ENCODE data around the gene NARF. TPM values are rescaled to one million over a fixed set of nuclear protein-coding genes. Genes with fewer than 3 reads are reported as not detected.

NARF gene
- total and polyA plus RNA-seq, 2 experiments from 2014 or later: 66.1 to 67.1 TPM

DNA sequence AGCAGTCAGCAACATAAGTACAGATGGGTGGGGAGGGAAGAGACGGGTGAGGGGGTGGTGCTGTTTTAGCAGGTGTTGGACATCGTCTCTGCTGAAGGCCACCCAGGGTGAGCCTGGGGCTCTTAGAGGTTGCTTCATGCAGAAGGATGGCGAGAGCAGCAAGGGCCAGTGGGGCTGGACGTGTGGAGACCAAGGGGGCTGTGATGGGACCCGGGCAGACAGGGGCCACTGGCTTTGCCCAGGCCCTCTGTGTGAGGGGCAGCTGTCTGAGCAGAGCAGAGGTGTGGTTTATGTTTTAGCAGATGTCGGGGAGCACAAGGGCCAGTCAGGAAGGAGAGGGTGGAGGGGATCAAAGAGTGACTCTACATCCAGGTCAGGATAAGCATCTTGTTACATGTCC lies 4.8 kb downstream of the NARF start:
- ATAC-seq: no peak
- no peak overlapping the region for H3K4me2 ChIP-seq
- TF ChIP-seq CREB1 (CRISPR knock-in tag; IDR thresholded peaks at IDR 0.05; ENCODE audit: low read depth) (no peak), POLR2AphosphoS5 (IDR thresholded peaks at IDR 0.05; ENCODE audit: low read depth) (no peak), EZH2phosphoT487 (IDR thresholded peaks at IDR 0.05; ENCODE audit: unreplicated experiment) (no peak), NANOG (IDR thresholded peaks at IDR 0.05; ENCODE audit: borderline replicate concordance) (no peak), STAT1 (IDR thresholded peaks at IDR 0.05; ENCODE audit: unreplicated experiment) (no peak), ZNF114 (CRISPR knock-in tag; IDR thresholded peaks at IDR 0.05) (no peak), ZNF331 (CRISPR knock-in tag; IDR thresholded peaks at IDR 0.05; ENCODE audit: low read depth) (no peak), EZH2 (IDR thresholded peaks at IDR 0.05; ENCODE audit: low read depth, unreplicated experiment) (no peak), JUNB (IDR thresholded peaks at IDR 0.05; ENCODE audit: unreplicated experiment) (no peak)
- TF ChIP-seq, protein P1, sequence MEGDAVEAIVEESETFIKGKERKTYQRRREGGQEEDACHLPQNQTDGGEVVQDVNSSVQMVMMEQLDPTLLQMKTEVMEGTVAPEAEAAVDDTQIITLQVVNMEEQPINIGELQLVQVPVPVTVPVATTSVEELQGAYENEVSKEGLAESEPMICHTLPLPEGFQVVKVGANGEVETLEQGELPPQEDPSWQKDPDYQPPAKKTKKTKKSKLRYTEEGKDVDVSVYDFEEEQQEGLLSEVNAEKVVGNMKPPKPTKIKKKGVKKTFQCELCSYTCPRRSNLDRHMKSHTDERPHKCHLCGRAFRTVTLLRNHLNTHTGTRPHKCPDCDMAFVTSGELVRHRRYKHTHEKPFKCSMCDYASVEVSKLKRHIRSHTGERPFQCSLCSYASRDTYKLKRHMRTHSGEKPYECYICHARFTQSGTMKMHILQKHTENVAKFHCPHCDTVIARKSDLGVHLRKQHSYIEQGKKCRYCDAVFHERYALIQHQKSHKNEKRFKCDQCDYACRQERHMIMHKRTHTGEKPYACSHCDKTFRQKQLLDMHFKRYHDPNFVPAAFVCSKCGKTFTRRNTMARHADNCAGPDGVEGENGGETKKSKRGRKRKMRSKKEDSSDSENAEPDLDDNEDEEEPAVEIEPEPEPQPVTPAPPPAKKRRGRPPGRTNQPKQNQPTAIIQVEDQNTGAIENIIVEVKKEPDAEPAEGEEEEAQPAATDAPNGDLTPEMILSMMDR (conservative IDR thresholded peaks at IDR 0.05; ENCODE audit: low read depth in 2 of 2): no peak
- TF ChIP-seq, protein P2, sequence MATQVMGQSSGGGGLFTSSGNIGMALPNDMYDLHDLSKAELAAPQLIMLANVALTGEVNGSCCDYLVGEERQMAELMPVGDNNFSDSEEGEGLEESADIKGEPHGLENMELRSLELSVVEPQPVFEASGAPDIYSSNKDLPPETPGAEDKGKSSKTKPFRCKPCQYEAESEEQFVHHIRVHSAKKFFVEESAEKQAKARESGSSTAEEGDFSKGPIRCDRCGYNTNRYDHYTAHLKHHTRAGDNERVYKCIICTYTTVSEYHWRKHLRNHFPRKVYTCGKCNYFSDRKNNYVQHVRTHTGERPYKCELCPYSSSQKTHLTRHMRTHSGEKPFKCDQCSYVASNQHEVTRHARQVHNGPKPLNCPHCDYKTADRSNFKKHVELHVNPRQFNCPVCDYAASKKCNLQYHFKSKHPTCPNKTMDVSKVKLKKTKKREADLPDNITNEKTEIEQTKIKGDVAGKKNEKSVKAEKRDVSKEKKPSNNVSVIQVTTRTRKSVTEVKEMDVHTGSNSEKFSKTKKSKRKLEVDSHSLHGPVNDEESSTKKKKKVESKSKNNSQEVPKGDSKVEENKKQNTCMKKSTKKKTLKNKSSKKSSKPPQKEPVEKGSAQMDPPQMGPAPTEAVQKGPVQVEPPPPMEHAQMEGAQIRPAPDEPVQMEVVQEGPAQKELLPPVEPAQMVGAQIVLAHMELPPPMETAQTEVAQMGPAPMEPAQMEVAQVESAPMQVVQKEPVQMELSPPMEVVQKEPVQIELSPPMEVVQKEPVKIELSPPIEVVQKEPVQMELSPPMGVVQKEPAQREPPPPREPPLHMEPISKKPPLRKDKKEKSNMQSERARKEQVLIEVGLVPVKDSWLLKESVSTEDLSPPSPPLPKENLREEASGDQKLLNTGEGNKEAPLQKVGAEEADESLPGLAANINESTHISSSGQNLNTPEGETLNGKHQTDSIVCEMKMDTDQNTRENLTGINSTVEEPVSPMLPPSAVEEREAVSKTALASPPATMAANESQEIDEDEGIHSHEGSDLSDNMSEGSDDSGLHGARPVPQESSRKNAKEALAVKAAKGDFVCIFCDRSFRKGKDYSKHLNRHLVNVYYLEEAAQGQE (IDR thresholded peaks at IDR 0.05; ENCODE audit: unreplicated experiment): no peak
- TF ChIP-seq, protein P3, sequence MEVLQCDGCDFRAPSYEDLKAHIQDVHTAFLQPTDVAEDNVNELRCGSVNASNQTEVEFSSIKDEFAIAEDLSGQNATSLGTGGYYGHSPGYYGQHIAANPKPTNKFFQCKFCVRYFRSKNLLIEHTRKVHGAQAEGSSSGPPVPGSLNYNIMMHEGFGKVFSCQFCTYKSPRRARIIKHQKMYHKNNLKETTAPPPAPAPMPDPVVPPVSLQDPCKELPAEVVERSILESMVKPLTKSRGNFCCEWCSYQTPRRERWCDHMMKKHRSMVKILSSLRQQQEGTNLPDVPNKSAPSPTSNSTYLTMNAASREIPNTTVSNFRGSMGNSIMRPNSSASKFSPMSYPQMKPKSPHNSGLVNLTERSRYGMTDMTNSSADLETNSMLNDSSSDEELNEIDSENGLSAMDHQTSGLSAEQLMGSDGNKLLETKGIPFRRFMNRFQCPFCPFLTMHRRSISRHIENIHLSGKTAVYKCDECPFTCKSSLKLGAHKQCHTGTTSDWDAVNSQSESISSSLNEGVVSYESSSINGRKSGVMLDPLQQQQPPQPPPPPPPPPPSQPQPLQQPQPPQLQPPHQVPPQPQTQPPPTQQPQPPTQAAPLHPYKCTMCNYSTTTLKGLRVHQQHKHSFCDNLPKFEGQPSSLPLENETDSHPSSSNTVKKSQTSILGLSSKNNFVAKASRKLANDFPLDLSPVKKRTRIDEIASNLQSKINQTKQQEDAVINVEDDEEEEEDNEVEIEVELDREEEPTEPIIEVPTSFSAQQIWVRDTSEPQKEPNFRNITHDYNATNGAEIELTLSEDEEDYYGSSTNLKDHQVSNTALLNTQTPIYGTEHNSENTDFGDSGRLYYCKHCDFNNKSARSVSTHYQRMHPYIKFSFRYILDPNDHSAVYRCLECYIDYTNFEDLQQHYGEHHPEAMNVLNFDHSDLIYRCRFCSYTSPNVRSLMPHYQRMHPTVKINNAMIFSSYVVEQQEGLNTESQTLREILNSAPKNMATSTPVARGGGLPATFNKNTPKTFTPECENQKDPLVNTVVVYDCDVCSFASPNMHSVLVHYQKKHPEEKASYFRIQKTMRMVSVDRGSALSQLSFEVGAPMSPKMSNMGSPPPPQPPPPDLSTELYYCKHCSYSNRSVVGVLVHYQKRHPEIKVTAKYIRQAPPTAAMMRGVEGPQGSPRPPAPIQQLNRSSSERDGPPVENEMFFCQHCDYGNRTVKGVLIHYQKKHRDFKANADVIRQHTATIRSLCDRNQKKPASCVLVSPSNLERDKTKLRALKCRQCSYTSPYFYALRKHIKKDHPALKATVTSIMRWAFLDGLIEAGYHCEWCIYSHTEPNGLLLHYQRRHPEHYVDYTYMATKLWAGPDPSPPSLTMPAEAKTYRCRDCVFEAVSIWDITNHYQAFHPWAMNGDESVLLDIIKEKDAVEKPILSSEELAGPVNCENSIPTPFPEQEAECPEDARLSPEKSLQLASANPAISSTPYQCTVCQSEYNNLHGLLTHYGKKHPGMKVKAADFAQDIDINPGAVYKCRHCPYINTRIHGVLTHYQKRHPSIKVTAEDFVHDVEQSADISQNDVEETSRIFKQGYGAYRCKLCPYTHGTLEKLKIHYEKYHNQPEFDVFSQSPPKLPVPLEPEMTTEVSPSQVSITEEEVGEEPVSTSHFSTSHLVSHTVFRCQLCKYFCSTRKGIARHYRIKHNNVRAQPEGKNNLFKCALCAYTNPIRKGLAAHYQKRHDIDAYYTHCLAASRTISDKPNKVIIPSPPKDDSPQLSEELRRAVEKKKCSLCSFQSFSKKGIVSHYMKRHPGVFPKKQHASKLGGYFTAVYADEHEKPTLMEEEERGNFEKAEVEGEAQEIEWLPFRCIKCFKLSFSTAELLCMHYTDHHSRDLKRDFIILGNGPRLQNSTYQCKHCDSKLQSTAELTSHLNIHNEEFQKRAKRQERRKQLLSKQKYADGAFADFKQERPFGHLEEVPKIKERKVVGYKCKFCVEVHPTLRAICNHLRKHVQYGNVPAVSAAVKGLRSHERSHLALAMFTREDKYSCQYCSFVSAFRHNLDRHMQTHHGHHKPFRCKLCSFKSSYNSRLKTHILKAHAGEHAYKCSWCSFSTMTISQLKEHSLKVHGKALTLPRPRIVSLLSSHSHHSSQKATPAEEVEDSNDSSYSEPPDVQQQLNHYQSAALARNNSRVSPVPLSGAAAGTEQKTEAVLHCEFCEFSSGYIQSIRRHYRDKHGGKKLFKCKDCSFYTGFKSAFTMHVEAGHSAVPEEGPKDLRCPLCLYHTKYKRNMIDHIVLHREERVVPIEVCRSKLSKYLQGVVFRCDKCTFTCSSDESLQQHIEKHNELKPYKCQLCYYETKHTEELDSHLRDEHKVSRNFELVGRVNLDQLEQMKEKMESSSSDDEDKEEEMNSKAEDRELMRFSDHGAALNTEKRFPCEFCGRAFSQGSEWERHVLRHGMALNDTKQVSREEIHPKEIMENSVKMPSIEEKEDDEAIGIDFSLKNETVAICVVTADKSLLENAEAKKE (CRISPR knock-in tag; IDR thresholded peaks at IDR 0.05): no peak
- TF ChIP-seq, protein P4, sequence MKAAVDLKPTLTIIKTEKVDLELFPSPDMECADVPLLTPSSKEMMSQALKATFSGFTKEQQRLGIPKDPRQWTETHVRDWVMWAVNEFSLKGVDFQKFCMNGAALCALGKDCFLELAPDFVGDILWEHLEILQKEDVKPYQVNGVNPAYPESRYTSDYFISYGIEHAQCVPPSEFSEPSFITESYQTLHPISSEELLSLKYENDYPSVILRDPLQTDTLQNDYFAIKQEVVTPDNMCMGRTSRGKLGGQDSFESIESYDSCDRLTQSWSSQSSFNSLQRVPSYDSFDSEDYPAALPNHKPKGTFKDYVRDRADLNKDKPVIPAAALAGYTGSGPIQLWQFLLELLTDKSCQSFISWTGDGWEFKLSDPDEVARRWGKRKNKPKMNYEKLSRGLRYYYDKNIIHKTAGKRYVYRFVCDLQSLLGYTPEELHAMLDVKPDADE (IDR thresholded peaks at IDR 0.05): no peak
- no peaks in the 10 kb centered on the region for H3K27me3 ChIP-seq (ENCODE audit: insufficient read depth)
- peaks cover 10% of the 10 kb centered on the region for H3K79me2 ChIP-seq (replicated peaks; ENCODE audit: insufficient read depth)
- no peaks in the 10 kb centered on the region for H3K4me1 ChIP-seq (ENCODE audit: insufficient read depth)
- no peak overlapping the region for H2AFZ ChIP-seq
- no peaks in the 10 kb centered on the region for H3K9me3 Mint-ChIP-seq
- H4K20me1 ChIP-seq (replicated peaks; ENCODE audit: insufficient read depth): peaks cover 6% of the 10 kb centered on the region
- no peak overlapping the region for H3K27ac ChIP-seq (ENCODE audit: low read depth)
- peaks cover 4% of the 10 kb centered on the region; the same call in 1 of the 2 replicates for H3K36me3 ChIP-seq (ENCODE audit: insufficient read depth)
- no peak overlapping the region for H3K27ac Mint-ChIP-seq
- 0 out of 2 replicates have a peak, but pooled peaks cover 6% of the 10 kb centered on the region for H3F3A ChIP-seq (replicated peaks; ENCODE audit: low read depth)
- H3K4me3 ChIP-seq: no peak overlapping the region
- no peaks in the 10 kb centered on the region for H3K9me2 ChIP-seq (ENCODE audit: insufficient read depth)
- no peak for DNase-seq (ENCODE audit: low spot score)
- no peaks in the 10 kb centered on the region for H3K4me1 Mint-ChIP-seq
- H3K36me3 Mint-ChIP-seq (ENCODE audit: low read depth): peaks cover 60% of the 10 kb centered on the region
- no peak overlapping the region for H3K4me3 Mint-ChIP-seq
- peaks cover 10% of the 10 kb centered on the region for H3K27me3 Mint-ChIP-seq (ENCODE audit: insufficient read depth, low read depth, poor library complexity)
